AG10803 (cell line): ENCODE data around the gene SAMD13.

Experiments used
- DNase-seq: peaks from one replicate; pipeline ENCODE4 v3.0.0; 2010; ENCODE audit warnings: low read depth
- H3K4me3 ChIP-seq: 2 replicates; pipeline ENCODE4 v1.5.1; 2011; ENCODE audit warnings: mild to moderate bottlenecking, low read length, control low read depth
- CTCF ChIP-seq: conservative IDR thresholded peaks from 2 replicates; pipeline ENCODE4 v1.5.1; 2011; ENCODE audit warnings: mild to moderate bottlenecking, low read length, control low read depth, inconsistent platforms

The SAMD13 gene

GRCh38 chr1:84259989-84260388, 41.5 kb upstream of the SAMD13 start:
- H3K4me3 ChIP-seq = no peak overlapping the region
- TF ChIP-seq CTCF = no peak
- no peak for DNase-seq

GRCh38 chr1:84260852-84261518, 40.5 kb upstream of the SAMD13 start:
- no peak for TF ChIP-seq CTCF
- no peak overlapping the region for H3K4me3 ChIP-seq
- DNase-seq = no peak

- H3K4me3 ChIP-seq = no peak overlapping the region
- no peak for TF ChIP-seq CTCF
- no peak for DNase-seq
Observed at GRCh38 chr1:84264961-84265360, 36.5 kb upstream of the SAMD13 start.

- no peak overlapping the region for H3K4me3 ChIP-seq
- no peak for DNase-seq
- TF ChIP-seq CTCF = no peak
Observed at GRCh38 chr1:84265867-84266266, 35.6 kb upstream of the SAMD13 start.

GRCh38 chr1:84266748-84267147, 34.8 kb upstream of the SAMD13 start:
- no peak for TF ChIP-seq CTCF

GRCh38 chr1:84267476-84267875, 34.0 kb upstream of the SAMD13 start:
- TF ChIP-seq CTCF = no peak
- H3K4me3 ChIP-seq = no peak overlapping the region
- DNase-seq = no peak

More at GRCh38 chr1:84266748-84267147, 34.8 kb upstream of the SAMD13 start:
- no peak for DNase-seq
- no peak overlapping the region for H3K4me3 ChIP-seq

GRCh38 chr1:84268346-84268745, 33.2 kb upstream of the SAMD13 start:
- no peak for DNase-seq
- TF ChIP-seq CTCF = no peak
- H3K4me3 ChIP-seq = no peak overlapping the region
